Measurements from ENCODE around the gene THSD4.

The THSD4 gene

DNA sequence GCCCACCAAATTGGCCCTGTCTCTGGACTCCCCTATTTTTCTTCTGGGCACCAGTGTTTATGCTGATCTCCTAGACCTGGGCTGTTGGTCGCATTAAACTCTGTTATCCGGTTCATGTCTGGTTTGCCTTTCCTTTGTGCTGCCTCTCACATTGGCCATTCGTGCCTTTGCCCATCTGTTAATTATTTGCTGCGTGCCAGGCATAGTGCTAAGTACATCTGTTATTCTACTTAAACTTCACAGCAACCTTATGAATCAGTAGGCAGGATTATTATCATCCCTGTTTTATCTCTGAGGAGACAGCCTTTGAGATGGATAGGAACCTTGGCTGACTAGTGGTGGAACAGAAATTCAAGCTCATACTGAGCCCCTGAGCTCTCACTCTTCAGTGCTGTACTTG is 76.0 kb downstream of the THSD4 start:
- H3K9me3 ChIP-seq (ENCODE audit: control insufficient read depth, low read length), result no peaks in the 10 kb centered on the region
- H3K27ac ChIP-seq (ENCODE audit: low read depth, low read length, severe bottlenecking), result no peak overlapping the region
- no peaks in the 10 kb centered on the region for H3K4me1 ChIP-seq (ENCODE audit: control insufficient read depth, insufficient read depth, low read length, poor library complexity, severe bottlenecking)
- no peaks in the 10 kb centered on the region for H3K36me3 ChIP-seq (ENCODE audit: control insufficient read depth, insufficient read depth, low read length)
- WGBS, 2 experiments (ENCODE audit: insufficient coverage in 2 of 2), result 92 to 100% methylated on average over 1 to 4 of the region's 4 CpGs
- H3K4me3 ChIP-seq (ENCODE audit: extremely low read depth, insufficient read depth, low read length, poor library complexity, severe bottlenecking), result no peak overlapping the region

DNA sequence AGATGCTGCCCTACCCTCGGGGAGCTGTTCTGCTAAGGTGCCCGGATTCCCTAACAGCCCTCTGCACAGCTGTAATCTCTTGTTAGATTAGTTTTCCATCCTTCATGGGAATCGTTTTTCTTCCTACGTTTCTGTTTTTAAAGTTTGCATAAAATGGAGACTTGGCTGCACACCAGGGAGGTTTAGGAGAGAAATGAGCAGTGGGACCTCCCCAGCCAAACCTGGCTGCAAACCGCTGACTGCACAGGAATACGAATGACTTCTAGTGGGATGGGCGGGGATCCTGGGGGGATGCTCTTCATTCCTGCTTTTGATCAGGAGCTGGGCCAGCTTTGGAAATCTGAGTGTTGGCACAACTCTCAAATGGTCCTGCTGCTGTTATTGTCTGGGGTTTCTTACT is 77.5 kb downstream of the THSD4 start:
- no peak overlapping the region for H3K27ac ChIP-seq (ENCODE audit: low read depth, low read length, severe bottlenecking)
- no peaks in the 10 kb centered on the region for H3K36me3 ChIP-seq (ENCODE audit: control insufficient read depth, insufficient read depth, low read length)
- H3K4me3 ChIP-seq (ENCODE audit: extremely low read depth, insufficient read depth, low read length, poor library complexity, severe bottlenecking), result no peak overlapping the region
- 89 to 95% methylated on average over 6 to 7 of the region's 7 CpGs for WGBS, 2 experiments (ENCODE audit: insufficient coverage in 2 of 2)
- no peaks in the 10 kb centered on the region for H3K4me1 ChIP-seq (ENCODE audit: control insufficient read depth, insufficient read depth, low read length, poor library complexity, severe bottlenecking)
- no peaks in the 10 kb centered on the region for H3K9me3 ChIP-seq (ENCODE audit: control insufficient read depth, low read length)

DNA sequence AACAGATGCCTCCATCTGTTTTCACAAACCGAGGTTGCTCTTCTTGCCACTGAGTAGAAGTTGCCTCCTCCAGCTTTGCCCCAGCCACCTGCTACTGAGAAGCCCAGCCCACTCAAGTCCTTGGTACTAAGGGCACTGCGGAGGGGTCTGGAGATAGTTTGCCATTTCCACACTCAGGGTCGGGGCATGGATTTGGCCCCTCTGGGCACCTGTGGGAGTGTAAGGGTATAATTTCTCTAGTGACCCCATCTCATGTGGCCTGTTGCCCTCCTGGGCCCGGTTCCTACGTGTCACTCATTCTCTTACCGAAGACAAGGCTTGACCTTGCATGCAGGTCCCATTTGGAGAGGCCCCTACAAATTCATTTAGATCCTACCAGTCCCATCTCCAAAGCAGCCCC is 79.0 kb downstream of the THSD4 start:
- no peaks in the 10 kb centered on the region for H3K4me1 ChIP-seq (ENCODE audit: control insufficient read depth, insufficient read depth, low read length, poor library complexity, severe bottlenecking)
- no peaks in the 10 kb centered on the region for H3K9me3 ChIP-seq (ENCODE audit: control insufficient read depth, low read length)
- WGBS, 2 experiments (ENCODE audit: insufficient coverage in 2 of 2), result 59 to 74% methylated on average over 4 to 5 of the region's 6 CpGs
- H3K4me3 ChIP-seq (ENCODE audit: extremely low read depth, insufficient read depth, low read length, poor library complexity, severe bottlenecking), result no peak overlapping the region
- no peak overlapping the region for H3K27ac ChIP-seq (ENCODE audit: low read depth, low read length, severe bottlenecking)
- H3K36me3 ChIP-seq (ENCODE audit: control insufficient read depth, insufficient read depth, low read length), result no peaks in the 10 kb centered on the region

DNA sequence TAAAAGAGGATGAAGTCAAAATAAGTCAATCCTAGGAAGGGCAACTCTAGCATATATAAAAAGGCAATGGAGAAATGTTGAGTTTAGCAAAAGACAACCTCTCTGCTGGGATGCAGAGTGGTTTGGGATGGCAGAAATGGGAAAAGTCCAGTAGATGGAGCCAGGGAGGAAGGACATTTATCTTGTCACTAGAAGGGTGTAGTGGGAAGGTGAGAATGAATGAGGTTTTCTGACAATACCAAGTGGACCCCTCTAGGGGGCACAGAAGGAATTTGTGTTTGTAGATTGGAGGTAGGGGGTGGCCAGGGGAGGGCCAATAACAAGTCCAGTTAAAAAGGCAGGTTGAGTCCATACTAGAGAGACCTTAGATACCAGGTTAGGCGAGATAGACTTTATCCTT is 80.0 kb downstream of the THSD4 start:
- H3K36me3 ChIP-seq (ENCODE audit: control insufficient read depth, insufficient read depth, low read length), result no peaks in the 10 kb centered on the region
- H3K4me3 ChIP-seq (ENCODE audit: extremely low read depth, insufficient read depth, low read length, poor library complexity, severe bottlenecking), result no peak overlapping the region
- no peak overlapping the region for H3K27ac ChIP-seq (ENCODE audit: low read depth, low read length, severe bottlenecking)
- WGBS, 2 experiments (ENCODE audit: insufficient coverage in 2 of 2), result 83 to 100% methylated on average over 1 of the region's 1 CpG
- H3K4me1 ChIP-seq (ENCODE audit: control insufficient read depth, insufficient read depth, low read length, poor library complexity, severe bottlenecking), result no peaks in the 10 kb centered on the region
- H3K9me3 ChIP-seq (ENCODE audit: control insufficient read depth, low read length), result no peaks in the 10 kb centered on the region

DNA sequence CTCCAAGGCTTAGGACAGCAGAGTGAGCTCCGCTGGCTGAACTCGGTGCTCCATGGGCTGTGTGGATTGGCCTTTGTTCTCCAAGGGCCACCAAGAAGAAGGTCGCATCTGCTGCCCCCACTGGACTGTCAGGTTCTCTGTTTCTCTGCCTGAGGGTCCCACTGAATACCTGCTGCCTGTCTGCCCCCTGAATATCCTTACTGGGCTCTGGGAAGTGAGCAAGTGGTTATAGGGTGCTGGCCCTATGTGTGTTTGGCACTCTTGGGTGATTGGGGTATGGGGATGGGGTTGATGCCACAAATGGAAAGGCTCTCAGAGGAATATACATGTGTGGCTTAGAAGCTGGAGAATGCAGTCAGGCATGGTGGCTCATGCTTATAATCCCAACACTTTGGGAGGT is 82.3 kb downstream of the THSD4 start:
- Histone ChIP-seq H3K36me3 (ENCODE audit: control insufficient read depth, insufficient read depth, low read length) (no peaks in the 10 kb centered on the region), H3K27ac (ENCODE audit: low read depth, low read length, severe bottlenecking) (no peak overlapping the region), H3K9me3 (ENCODE audit: control insufficient read depth, low read length) (no peaks in the 10 kb centered on the region), H3K4me1 (ENCODE audit: control insufficient read depth, insufficient read depth, low read length, poor library complexity, severe bottlenecking) (no peaks in the 10 kb centered on the region), H3K4me3 (ENCODE audit: extremely low read depth, insufficient read depth, low read length, poor library complexity, severe bottlenecking) (no peak overlapping the region)
- 83 to 97% methylated on average over 1 to 3 of the region's 3 CpGs for WGBS, 2 experiments (ENCODE audit: insufficient coverage in 2 of 2)

DNA sequence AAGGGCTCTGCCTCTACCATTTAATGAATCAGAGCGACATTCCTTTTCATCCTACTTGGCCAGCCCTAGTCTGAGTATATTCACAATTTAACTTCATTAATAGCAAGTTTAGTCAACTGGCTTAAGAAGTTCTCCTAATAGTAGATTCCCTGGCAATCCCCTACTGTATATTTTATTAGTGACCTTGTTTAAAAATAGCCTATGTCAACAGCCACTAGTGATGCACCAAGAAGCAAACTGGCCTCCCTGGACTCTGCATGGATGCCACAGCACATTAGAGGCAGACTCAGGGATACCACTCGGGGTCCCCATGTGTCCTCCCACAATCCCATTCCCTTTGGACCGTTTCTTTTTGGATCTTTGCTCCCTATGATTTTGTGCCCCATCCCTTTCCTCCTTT is 83.6 kb downstream of the THSD4 start:
- 77 to 94% methylated on average over 2 of the region's 3 CpGs for WGBS, 2 experiments (ENCODE audit: insufficient coverage in 2 of 2)
- no peak overlapping the region for H3K4me3 ChIP-seq (ENCODE audit: extremely low read depth, insufficient read depth, low read length, poor library complexity, severe bottlenecking)

DNA sequence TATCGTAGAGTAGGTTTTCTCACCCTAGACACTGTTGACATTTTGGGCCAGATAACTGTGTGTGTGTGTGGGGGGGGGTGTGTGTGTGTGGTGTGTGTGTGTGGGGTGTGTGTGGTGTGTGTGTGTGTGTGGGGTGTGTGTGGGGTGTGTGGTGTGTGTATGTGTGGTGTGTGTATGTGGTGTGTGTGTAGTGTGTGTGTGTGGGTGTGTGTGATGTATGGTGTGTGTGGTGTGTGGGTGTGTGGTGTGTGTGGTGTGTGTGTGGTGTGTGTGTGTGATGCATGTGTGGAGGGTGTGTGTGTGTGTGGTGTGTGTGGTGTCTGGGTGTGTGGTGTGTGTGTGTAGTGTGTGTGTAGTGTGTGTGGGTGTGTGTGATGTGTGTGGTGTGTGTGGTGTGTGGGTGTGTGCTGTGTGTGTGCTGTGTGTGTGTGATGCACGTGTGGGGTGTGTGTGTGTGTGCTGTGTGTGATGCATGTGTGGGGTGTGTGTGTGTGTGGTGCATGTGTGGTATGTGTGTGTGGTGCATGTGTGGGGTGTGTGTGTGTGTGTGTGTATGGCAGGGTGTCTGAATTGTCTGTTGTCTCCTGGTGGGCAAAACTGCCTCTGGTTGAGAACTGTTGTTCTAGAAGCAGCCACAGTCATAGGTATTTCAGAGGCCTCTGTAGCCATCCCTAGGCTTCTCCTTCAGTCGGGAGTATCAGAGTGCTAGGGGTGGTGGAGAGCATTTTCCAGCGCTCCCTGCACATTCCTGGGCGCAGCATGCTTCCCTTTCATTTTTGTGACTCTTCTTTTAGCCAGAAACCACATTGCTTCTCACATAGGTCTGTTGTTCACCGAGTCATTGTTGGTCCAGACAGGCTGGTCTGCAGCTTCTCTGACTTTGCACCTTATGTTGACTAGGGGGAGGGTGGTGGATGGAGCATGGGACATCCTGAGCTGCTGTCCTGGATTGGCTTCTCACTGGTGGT is 84.4 kb downstream of the THSD4 start:
- Histone ChIP-seq H3K4me1 (ENCODE audit: control insufficient read depth, insufficient read depth, low read length, poor library complexity, severe bottlenecking) (no peaks in the 10 kb centered on the region), H3K4me3 (ENCODE audit: extremely low read depth, insufficient read depth, low read length, poor library complexity, severe bottlenecking) (no peak overlapping the region), H3K36me3 (ENCODE audit: control insufficient read depth, insufficient read depth, low read length) (no peaks in the 10 kb centered on the region)

More for the DNA sequence above, 83.6 kb downstream of the THSD4 start:
- no peaks in the 10 kb centered on the region for H3K9me3 ChIP-seq (ENCODE audit: control insufficient read depth, low read length)
- no peak overlapping the region for H3K27ac ChIP-seq (ENCODE audit: low read depth, low read length, severe bottlenecking)
- H3K36me3 ChIP-seq (ENCODE audit: control insufficient read depth, insufficient read depth, low read length), result no peaks in the 10 kb centered on the region
- H3K4me1 ChIP-seq (ENCODE audit: control insufficient read depth, insufficient read depth, low read length, poor library complexity, severe bottlenecking), result no peaks in the 10 kb centered on the region

DNA sequence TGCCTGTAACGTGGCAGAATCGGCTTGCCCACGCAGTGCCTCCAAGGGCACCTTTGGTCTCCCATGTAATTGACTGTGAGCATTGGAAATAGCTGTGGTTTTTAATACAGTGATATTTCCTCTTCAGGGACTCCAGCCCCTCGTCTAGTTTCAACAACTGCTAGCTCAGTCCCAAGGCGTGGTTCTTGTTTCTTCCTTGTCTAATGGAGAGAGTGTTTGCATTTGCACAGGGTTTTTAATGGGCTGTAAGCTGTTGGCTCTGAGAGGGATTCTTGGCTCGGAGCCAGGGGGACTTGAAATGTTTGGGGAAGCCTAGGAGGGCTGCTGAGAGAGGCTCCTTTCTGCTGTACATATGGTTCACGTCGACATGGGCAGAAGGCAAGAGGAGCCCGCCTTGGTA is 86.2 kb downstream of the THSD4 start:
- Histone ChIP-seq H3K36me3 (ENCODE audit: control insufficient read depth, insufficient read depth, low read length) (no peaks in the 10 kb centered on the region), H3K9me3 (ENCODE audit: control insufficient read depth, low read length) (no peaks in the 10 kb centered on the region), H3K4me3 (ENCODE audit: extremely low read depth, insufficient read depth, low read length, poor library complexity, severe bottlenecking) (no peak overlapping the region), H3K4me1 (ENCODE audit: control insufficient read depth, insufficient read depth, low read length, poor library complexity, severe bottlenecking) (no peaks in the 10 kb centered on the region), H3K27ac (ENCODE audit: low read depth, low read length, severe bottlenecking) (no peak overlapping the region)
- WGBS, 2 experiments (ENCODE audit: insufficient coverage in 2 of 2), result 90 to 96% methylated on average over 5 of the region's 9 CpGs

More for the DNA sequence above, 84.4 kb downstream of the THSD4 start:
- H3K27ac ChIP-seq (ENCODE audit: low read depth, low read length, severe bottlenecking), result no peak overlapping the region
- H3K9me3 ChIP-seq (ENCODE audit: control insufficient read depth, low read length), result no peaks in the 10 kb centered on the region
- WGBS, 2 experiments (ENCODE audit: insufficient coverage in 2 of 2), result 88 to 94% methylated on average over 2 of the region's 6 CpGs

DNA sequence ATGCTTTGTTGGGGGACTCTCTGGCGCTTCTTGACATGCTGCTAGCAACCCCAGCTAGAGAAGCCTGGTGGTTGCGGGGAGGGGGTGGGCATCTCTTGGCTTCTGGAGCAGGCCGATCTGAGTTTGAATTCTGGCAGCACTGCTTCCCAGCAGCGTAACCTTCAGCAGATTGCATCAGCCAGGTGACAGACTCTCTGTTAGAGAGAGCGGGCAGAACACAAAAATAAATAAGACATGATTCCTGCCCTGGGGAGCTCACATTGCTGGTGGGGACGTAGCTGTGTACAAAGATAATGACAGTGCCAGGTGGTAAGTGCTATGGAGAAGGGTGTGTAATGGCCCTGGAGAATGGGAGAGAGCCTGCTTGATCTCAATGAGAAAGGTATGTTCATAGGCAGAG is 87.4 kb downstream of the THSD4 start:
- WGBS, 2 experiments (ENCODE audit: insufficient coverage in 2 of 2), result 93 to 94% methylated on average over 5 to 6 of the region's 6 CpGs
- no peaks in the 10 kb centered on the region for H3K36me3 ChIP-seq (ENCODE audit: control insufficient read depth, insufficient read depth, low read length)
- H3K9me3 ChIP-seq (ENCODE audit: control insufficient read depth, low read length), result no peaks in the 10 kb centered on the region
- H3K4me1 ChIP-seq (ENCODE audit: control insufficient read depth, insufficient read depth, low read length, poor library complexity, severe bottlenecking), result no peaks in the 10 kb centered on the region
- no peak overlapping the region for H3K4me3 ChIP-seq (ENCODE audit: extremely low read depth, insufficient read depth, low read length, poor library complexity, severe bottlenecking)
- H3K27ac ChIP-seq (ENCODE audit: low read depth, low read length, severe bottlenecking), result no peak overlapping the region

DNA sequence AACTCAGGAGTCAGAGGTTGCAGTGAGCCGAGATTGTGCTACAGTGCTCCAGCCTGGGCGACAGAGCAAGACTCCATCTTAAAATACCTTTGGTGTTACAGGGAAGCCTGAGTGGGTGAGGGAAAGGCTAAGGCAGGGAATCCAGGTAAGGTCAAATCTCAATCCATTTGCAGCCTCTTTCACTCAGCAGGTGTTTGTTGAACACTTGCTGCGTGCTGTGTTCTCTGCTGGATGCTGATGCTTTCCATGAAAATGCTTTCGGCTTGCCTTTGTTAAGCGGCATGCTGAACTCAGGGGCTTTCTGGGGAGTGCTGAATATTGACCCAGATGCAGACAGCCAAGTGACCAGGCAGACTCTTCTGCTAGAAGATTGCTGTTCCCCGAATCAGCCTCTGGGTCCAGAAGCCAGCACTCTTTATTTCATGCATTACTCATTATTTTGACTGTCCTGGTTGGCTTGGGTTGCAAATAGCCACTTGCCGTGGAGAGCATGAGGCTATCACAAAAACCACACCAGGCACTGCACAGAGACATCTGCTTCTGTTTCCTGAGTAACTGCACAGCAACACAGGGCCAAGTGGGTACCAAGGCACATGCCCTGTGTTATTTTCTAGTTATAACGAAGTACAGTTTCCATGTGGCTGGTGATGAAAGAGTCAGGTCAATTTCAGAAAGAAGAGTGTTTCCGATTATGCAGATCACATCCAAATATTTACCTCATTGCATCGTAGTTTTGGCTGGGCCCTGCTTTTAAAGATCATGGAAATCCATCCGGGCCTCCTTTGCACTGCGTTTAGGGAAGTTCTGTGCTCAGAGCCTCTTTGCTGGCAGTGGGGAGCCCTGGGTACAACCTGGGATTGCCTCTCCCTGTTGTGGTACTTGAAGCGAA is 88.6 kb downstream of the THSD4 start:
- H3K27ac ChIP-seq (ENCODE audit: low read depth, low read length, severe bottlenecking), result no peak overlapping the region
- H3K36me3 ChIP-seq (ENCODE audit: control insufficient read depth, insufficient read depth, low read length), result no peaks in the 10 kb centered on the region
- H3K4me3 ChIP-seq (ENCODE audit: extremely low read depth, insufficient read depth, low read length, poor library complexity, severe bottlenecking), result no peak overlapping the region
- H3K4me1 ChIP-seq (ENCODE audit: control insufficient read depth, insufficient read depth, low read length, poor library complexity, severe bottlenecking), result no peaks in the 10 kb centered on the region
- no peaks in the 10 kb centered on the region for H3K9me3 ChIP-seq (ENCODE audit: control insufficient read depth, low read length)
- WGBS, 2 experiments (ENCODE audit: insufficient coverage in 2 of 2), result 46 to 59% methylated on average over 8 to 11 of the region's 13 CpGs
